ENCODE measurements around the gene NT5C3A. TPM values are rescaled to one million over a fixed set of nuclear protein-coding genes. Genes with fewer than 3 reads are reported as not detected.
A peak's percentile ranks its signal among the peaks of the same experiment; 100 is the strongest.

NT5C3A gene
- total and polyA plus RNA-seq, 9 of the 15 experiments (the other 6 are each of a cell fraction or from before 2014, with no cell fraction given) = 18.6 to 60.1 (median 40.0) TPM

- TF ChIP-seq IRF2 (CRISPR knock-in tag; IDR thresholded peaks at IDR 0.05) (no peak), ZFX (CRISPR knock-in tag; IDR thresholded peaks at IDR 0.05) (peak; percentile 35; the same call in 1 of the 2 replicates), CXXC5 (CRISPR knock-in tag; IDR thresholded peaks at IDR 0.05) (peak; percentile 91), BRF1 (IDR thresholded peaks at IDR 0.05; ENCODE audit: borderline replicate concordance, extremely low read depth, insufficient read length) (no peak), FOXK2 (conservative IDR thresholded peaks at IDR 0.05 in 1 of 2, IDR thresholded peaks at IDR 0.05 in 1 of 2; ENCODE audit: low read depth in 2 of 2) (no peak), NCOA2 (IDR thresholded peaks at IDR 0.05; ENCODE audit: partially characterized antibody in 2 of 2) (no peak), TGIF2 (CRISPR knock-in tag; IDR thresholded peaks at IDR 0.05) (no peak), STAT5A (IDR thresholded peaks at IDR 0.05; ENCODE audit: borderline replicate concordance, low read length) (no peak), ZMIZ1 (IDR thresholded peaks at IDR 0.05; ENCODE audit: low read depth in 2 of 2, low read length in 2 of 2) (no peak), NFYB (IDR thresholded peaks at IDR 0.05; ENCODE audit: extremely low read depth, insufficient read length) (no peak), DIDO1 (tag; IDR thresholded peaks at IDR 0.05; ENCODE audit: low read depth) (no peak), SPI1 (IDR thresholded peaks at IDR 0.05; ENCODE audit: borderline replicate concordance, low read depth, low read length) (0 out of 2 replicates have a peak, but pooled peaks have one; percentile 23), KDM2B (CRISPR knock-in tag; IDR thresholded peaks at IDR 0.05) (no peak), PATZ1 (CRISPR knock-in tag; IDR thresholded peaks at IDR 0.05; ENCODE audit: borderline replicate concordance) (no peak), ZBTB1 (CRISPR knock-in tag; IDR thresholded peaks at IDR 0.05; ENCODE audit: borderline replicate concordance, low read depth) (no peak), ZNF780A (CRISPR knock-in tag; IDR thresholded peaks at IDR 0.05) (no peak), SREBF1 (IDR thresholded peaks at IDR 0.05; ENCODE audit: borderline replicate concordance, low read depth, low read length) (no peak), ID3 (CRISPR knock-in tag; IDR thresholded peaks at IDR 0.05) (no peak), ID3 (tag; IDR thresholded peaks at IDR 0.05) (peak; percentile 71; the same call in 1 of the 2 replicates), ZEB2 (IDR thresholded peaks at IDR 0.05) (peak; percentile 42; the same call in 1 of the 2 replicates), SMC3 (conservative IDR thresholded peaks at IDR 0.05; ENCODE audit: insufficient read depth, low read depth, low read length) (0 out of 2 replicates have a peak, but pooled peaks have one; percentile 20), YBX1 (IDR thresholded peaks at IDR 0.05) (no peak), ZNF316 (IDR thresholded peaks at IDR 0.05) (no peak), HOXB6 (CRISPR knock-in tag; IDR thresholded peaks at IDR 0.05; ENCODE audit: borderline replicate concordance) (no peak)
Observed at GRCh38 chr7:33109005-33109757, 46.6 kb upstream of the NT5C3A start, which contains the start of gene RP9 (continued).
